NCI-H187 treated with DMSO at 0.1 percent for 48 hours (cell line): Measurements from ENCODE around the gene STH.

ENCODE experiments used
- DNase-seq: peaks from one replicate; lab custom pipeline; 2025; lab: John Stamatoyannopoulos, UW

The STH gene

DNA sequence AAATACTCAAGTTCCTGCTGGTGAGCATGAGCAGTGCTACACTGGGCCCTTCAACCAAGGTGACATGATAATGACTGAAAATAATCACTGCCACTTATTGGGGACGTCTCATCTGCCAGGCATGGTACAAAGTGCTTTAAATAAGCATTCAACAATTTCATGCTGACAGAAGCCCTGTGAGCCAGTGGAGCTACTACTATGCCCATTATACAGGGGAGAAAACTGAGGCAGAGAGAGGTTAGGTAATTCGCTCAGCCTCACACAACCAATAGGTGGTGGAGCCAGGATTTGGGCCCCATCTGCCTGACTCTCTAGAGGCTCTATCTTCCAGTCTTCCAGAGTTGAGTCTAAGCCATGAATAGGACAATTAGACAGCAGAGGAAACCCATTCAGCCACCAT, 30.3 kb upstream of the STH start:
- no peak for DNase-seq

DNA sequence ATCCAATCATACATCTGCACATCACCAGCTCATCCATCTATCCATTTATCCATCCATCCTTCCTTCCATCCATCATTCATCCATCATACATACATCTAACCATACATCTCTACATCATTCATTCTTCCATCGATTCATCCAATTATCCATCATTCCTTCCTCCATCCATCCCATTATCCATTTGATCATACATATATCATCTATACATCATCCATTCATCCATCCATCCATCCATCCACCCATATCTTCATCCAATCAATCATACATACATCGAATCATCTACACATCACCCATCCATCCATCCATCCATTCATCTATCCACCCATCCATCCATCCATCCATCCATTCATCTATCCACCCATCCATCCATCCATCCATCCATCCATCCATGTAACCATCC, 29.3 kb upstream of the STH start:
- DNase-seq, result no peak

- DNase-seq, result no peak
These were observed 28.4 kb upstream of the STH start for GRCh38 chr17:45970659-45971058.

DNA sequence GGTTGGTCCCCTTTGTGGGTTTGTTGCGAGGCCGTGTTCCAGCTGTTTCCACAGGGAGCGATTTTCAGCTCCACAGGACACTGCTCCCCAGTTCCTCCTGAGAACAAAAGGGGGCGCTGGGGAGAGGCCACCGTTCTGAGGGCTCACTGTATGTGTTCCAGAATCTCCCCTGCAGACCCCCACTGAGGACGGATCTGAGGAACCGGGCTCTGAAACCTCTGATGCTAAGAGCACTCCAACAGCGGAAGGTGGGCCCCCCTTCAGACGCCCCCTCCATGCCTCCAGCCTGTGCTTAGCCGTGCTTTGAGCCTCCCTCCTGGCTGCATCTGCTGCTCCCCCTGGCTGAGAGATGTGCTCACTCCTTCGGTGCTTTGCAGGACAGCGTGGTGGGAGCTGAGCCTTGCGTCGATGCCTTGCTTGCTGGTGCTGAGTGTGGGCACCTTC, 27.3 kb upstream of the STH start:
- DNase-seq, result no peak

- no peak for DNase-seq
These were observed 26.5 kb upstream of the STH start for GRCh38 chr17:45972531-45972930.

GRCh38 chr17:45973099-45973780, 25.8 kb upstream of the STH start:
- DNase-seq, result no peak

GRCh38 chr17:45973946-45974859, 24.8 kb upstream of the STH start:
- DNase-seq, result no peak

DNA sequence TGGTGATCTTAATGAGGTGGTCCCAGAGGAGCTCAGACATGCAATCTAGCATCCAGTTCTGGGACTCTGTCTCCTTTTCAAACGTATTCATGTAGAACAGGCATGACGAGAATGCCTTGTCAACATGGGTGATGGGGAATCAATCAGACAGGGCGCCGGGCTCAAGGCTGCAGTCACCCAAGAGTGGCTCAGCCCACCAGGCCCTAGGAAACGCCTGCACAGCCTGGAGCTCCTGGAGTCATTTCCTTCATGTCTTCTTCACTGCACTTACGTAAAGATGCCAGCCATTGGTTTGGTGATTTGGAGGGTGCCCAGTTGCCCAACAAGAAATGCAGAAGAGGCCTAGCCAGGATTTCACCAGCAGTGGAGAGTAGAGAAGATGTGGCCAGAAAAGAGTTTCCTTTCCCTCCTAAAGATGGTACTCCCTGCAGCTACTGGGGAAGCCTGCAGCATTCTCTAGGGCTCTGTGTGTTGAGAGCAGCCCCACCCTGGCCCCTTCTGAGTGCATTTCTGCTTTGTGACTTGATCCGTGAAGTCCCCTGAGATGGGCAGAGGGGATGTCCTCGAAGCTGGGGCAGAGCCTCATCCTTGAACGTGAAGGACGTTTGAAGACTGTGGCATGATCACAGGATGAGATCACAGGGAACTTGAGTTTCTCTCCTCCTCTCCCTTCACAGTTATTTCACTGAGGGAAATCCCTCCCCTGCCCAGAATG, 24.0 kb upstream of the STH start:
- no peak for DNase-seq

DNA sequence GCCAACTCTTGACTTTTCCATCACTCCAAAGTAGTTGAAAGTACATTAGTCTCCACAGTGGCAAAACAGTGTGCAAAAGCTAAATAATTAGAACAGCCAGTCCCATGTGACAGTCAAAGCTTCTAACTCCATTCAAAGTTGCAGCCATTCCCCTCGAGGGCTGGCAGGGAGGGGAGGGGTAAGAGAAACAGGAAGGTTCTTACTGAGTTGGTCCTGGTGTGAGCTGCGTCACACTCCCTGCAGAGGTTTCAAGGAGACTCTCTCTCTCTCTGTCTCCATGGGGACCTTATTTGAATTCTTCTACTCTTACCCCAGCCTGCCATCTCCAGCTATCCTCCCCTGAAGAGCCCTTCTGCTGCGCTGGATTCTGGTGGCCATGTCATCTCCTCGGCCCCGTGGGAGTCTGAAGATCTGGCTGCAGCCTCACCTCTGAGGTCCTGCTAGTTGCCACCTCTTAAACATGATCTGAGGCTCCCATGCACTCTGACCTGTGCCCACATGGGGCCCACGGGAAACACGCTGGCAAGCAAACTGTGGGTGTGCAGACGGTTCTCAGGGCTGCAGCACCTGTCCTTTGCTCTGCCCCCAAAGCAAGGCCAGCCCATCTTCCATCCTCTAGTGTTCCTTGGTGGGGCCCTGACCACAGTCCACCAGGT, 23.3 kb upstream of the STH start:
- DNase-seq, result no peak

- DNase-seq, result no peak
These were observed 22.7 kb upstream of the STH start for GRCh38 chr17:45976391-45976754.

DNA sequence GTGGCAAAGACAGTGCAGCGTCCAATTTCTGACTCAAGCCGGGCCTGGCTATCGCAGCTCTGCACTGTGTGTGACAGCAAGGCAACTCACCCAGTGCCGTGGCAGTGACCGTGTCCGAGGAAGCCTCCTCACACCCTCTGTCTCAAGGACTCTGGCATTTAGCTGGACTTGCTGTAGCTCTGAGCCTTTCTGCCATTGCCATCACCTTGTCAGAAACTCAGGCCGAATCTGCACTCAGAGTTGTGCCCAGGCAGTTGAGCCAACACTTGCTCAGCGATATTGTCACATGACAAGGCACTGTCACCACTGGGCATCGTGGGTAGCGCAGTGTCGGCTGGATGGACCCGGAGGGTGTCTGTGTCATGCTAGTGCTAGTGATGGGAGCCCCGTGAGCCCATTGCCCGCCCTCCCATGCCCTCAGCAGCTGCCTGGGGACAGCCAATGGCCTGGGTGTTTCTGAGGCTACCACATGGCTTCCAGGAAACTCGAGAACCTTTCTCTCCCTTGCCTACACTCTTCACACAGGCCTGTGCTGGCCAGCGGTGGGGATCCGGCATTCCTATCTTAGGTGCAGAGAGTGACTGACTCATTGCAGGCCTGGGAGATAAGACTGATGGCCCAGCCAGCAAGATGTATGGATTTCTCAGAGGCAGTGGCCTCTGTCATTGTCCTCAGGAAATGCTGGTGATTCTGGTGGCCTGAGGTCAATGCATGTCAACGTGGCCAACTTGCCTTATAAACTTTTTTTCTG, 22.1 kb upstream of the STH start:
- DNase-seq, result no peak

GRCh38 chr17:45977506-45977824, 21.6 kb upstream of the STH start:
- no peak for DNase-seq

DNA sequence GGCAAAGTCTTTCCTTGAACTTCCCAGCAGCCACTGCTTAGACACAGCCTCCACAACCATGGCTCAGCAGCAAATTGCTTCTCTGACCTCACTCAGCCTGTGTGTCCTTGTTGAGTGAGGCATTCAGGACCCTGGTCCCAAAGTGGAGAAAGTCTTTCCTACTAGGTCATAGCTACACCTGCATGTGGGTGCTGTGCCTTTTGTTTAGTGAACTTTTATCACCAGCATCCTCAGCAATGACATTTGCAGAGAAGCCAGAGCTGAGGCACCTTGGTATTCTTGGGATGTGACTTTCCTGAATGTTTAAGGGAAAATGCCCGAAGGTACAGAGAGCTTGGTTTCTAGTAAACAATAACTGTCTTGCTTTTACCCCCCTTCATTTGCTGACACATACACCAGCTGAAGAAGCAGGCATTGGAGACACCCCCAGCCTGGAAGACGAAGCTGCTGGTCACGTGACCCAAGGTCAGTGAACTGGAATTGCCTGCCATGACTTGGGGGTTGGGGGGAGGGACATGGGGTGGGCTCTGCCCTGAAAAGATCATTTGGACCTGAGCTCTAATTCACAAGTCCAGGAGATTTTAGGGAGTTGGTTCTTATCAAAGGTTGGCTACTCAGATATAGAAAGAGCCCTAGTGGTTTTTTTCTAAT, 20.9 kb upstream of the STH start:
- no peak for DNase-seq

GRCh38 chr17:45979137-45979536, 19.9 kb upstream of the STH start:
- DNase-seq, result no peak

DNA sequence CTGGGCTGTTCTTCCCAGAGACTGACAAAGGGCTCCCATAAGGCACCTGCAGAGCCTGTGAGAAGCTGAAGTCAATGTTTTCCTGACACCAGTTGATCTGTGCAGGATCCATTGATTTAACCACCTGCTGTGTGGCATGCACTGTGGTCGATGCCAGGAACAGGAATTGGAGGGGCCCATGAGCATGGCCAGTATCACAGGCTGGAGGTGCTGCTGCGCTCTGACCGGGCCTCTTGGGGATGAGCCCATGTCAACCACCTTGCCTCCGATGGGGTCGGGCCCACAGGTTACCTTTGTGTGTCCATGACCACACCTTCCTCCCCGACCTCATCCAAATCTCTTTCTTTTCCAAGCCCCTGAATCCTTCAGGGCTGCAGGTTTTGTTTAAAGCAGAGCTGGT, 18.2 kb upstream of the STH start:
- DNase-seq, result no peak

GRCh38 chr17:45981306-45981705, 17.7 kb upstream of the STH start:
- no peak for DNase-seq

- DNase-seq, result no peak
These were observed 16.0 kb upstream of the STH start for GRCh38 chr17:45982791-45983613.

GRCh38 chr17:45983614-45984310, 15.3 kb upstream of the STH start:
- no peak for DNase-seq

DNA sequence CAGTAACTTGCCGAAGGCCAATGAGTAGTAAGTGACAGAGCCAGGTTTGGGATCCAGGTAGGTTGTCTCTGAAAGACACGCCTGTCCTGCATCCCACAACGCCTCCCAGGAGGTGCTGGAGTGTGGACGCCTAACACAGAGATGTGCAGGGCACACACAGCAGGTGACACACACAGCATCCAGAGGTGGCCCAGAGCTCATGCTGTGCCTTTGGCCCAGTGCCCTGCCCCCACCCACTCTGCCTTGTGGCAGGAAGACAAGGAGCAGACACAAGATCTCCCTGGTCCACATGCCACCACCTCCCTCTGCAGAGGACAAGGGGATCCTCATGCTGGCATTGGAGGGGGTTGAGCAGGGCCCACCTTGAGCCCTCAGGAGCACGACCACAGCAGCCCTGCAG, 14.7 kb upstream of the STH start:
- no peak for DNase-seq

DNA sequence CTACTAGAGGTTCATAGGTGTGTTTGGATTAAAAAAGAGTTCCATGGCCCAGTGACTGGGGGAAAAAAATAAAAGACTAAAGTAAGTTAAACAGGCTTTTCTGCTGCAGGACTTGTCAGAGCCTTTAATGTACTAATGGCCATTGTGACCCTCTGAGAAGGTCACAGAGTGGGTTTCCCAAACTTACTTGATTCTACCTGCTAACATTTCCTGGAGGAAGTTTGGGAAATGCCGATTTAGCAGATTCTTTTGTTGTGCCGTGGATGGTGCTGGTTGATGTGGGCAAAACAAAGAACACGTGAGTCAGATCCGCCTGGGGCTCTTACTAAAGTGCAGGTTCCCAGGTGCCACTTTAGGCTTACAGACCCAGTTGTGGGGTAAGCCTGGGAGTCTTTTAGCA, 13.6 kb upstream of the STH start:
- DNase-seq, result no peak
